Measurements from ENCODE around the gene PLXNB2. TPM values are rescaled to one million over a fixed set of nuclear protein-coding genes. Genes with fewer than 3 reads are reported as not detected.

Gene PLXNB2
- polyA plus RNA-seq, 1 of the 3 experiments (the other 2 are of a cell fraction) = 108 TPM

DNA sequence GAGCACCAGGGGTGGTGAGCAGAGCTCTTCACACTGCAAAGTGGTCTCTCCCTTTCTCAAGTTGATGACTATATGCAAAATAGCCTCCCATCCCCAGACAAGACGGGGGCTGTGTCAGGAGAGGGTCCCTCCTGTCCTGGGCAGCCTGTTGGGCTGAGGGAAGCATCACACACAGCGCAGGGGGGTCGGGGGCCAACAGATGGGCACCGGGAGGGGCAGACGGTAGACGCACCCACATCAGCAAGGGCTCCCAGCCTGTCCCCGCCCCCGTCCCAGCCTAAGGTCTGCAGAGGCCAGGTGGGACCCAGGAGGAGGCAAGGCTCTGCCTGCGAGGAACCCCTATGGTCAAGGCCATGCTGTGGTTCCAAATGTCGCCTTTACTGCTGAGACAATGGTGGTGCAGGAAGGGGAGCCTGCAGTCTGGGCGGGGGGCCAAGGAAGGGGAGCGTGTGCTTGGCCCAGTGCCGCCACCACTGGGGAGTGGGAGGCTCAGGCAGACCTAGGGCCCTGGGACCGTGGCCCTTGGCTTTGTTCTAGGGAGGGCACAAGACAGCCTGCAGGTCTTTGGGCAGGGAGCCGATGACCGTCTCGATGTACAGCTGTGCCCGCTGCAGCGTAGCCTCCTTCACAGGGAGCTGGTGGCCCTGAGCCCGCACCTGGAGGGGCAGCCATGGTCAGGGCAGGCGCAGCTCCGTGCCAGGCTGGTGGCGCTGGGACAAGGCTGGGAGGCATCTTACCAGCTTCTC, 4.3 kb upstream of the PLXNB2 start:
- Histone ChIP-seq H3K9me3 (no peaks in the 10 kb centered on the region), H3K79me2 (ENCODE audit: insufficient read depth) (peaks cover 2% of the 10 kb centered on the region), H4K20me1 (ENCODE audit: insufficient read depth) (no peaks in the 10 kb centered on the region), H3K27me3 (ENCODE audit: insufficient read depth) (no peaks in the 10 kb centered on the region), H3K4me3 (ENCODE audit: low read depth in 2 of 2, low read length in 1 of 2) (no peak overlapping the region), H2AFZ (ENCODE audit: low read depth) (no peak overlapping the region), H3K9ac (no peak overlapping the region), H3K9me2 (no peaks in the 10 kb centered on the region), H3K27ac (ENCODE audit: low read depth in 2 of 2, low read length in 1 of 2) (no peak overlapping the region), H3K4me1 (ENCODE audit: control insufficient read depth in 1 of 2, insufficient read depth in 2 of 2, low read depth in 1 of 2, low read length in 1 of 2) (peaks cover 4 to 11% of the 10 kb centered on the region in 2 experiments; a peak in 2 of 4 replicates), H3K36me3 (replicated peaks in 1 of 2; ENCODE audit: control insufficient read depth in 1 of 2, insufficient read depth in 2 of 2, low read length in 1 of 2) (no peaks in the 10 kb centered on the region), H3F3A (replicated peaks; ENCODE audit: insufficient read depth) (peaks cover 10% of the 10 kb centered on the region), H3K4me2 (no peak overlapping the region)
- POLR2A ChIA-PET = no interaction called here
- TF ChIP-seq CHD2 (IDR thresholded peaks at IDR 0.05; ENCODE audit: low read length, partially characterized antibody) (no peak), MEF2A (IDR thresholded peaks at IDR 0.05; ENCODE audit: borderline replicate concordance, low read depth) (no peak), ELF1 (IDR thresholded peaks at IDR 0.05) (no peak), YY1 (IDR thresholded peaks at IDR 0.05; ENCODE audit: low read depth) (no peak)
- TF ChIP-seq, protein P1, sequence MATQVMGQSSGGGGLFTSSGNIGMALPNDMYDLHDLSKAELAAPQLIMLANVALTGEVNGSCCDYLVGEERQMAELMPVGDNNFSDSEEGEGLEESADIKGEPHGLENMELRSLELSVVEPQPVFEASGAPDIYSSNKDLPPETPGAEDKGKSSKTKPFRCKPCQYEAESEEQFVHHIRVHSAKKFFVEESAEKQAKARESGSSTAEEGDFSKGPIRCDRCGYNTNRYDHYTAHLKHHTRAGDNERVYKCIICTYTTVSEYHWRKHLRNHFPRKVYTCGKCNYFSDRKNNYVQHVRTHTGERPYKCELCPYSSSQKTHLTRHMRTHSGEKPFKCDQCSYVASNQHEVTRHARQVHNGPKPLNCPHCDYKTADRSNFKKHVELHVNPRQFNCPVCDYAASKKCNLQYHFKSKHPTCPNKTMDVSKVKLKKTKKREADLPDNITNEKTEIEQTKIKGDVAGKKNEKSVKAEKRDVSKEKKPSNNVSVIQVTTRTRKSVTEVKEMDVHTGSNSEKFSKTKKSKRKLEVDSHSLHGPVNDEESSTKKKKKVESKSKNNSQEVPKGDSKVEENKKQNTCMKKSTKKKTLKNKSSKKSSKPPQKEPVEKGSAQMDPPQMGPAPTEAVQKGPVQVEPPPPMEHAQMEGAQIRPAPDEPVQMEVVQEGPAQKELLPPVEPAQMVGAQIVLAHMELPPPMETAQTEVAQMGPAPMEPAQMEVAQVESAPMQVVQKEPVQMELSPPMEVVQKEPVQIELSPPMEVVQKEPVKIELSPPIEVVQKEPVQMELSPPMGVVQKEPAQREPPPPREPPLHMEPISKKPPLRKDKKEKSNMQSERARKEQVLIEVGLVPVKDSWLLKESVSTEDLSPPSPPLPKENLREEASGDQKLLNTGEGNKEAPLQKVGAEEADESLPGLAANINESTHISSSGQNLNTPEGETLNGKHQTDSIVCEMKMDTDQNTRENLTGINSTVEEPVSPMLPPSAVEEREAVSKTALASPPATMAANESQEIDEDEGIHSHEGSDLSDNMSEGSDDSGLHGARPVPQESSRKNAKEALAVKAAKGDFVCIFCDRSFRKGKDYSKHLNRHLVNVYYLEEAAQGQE (IDR thresholded peaks at IDR 0.05; ENCODE audit: low read depth, low read length) = no peak
- TF ChIP-seq, protein P2, sequence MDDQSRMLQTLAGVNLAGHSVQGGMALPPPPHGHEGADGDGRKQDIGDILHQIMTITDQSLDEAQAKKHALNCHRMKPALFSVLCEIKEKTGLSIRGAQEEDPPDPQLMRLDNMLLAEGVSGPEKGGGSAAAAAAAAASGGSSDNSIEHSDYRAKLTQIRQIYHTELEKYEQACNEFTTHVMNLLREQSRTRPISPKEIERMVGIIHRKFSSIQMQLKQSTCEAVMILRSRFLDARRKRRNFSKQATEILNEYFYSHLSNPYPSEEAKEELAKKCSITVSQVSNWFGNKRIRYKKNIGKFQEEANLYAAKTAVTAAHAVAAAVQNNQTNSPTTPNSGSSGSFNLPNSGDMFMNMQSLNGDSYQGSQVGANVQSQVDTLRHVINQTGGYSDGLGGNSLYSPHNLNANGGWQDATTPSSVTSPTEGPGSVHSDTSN (IDR thresholded peaks at IDR 0.05) = no peak
- 90% methylated on average over 4 of the region's 23 CpGs for WGBS (ENCODE audit: low lambda C conversion rate)
- no peak for DNase-seq
- CTCF ChIA-PET = interaction anchor here (1.4 to 2.2 kb wide), 2 partner anchors 9 to 35 kb away, joined by 4 to 7 read pairs; no protein-coding TSS in a partner anchor

DNA sequence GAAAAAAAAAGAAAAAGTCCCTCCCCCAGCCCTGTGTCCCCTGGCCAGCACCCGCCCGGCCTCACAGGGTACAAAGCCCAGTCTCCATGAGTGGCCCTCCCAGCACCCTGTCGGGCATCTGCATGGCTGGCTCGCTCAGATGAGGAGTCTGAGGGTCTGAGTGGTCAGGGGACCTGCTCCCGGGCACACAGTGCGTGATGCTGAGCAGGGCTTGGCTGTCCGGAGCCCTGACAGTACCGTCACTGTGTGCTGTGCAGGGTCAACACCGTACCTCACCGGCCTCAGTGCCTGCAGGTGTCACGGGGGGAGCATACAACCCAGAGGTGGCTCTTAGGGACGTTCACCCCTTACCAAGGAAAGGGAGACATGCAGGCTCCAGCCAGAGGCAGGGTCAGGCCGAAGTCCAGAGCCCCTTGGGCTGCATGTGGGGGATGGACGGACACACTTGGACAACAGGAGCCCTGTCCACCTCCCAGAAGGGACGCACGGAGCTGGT, 3.6 kb upstream of the PLXNB2 start:
- Histone ChIP-seq H4K20me1 (ENCODE audit: insufficient read depth) (no peaks in the 10 kb centered on the region), H3K4me3 (ENCODE audit: low read depth in 2 of 2, low read length in 1 of 2) (no peak overlapping the region), H3K4me1 (ENCODE audit: control insufficient read depth in 1 of 2, insufficient read depth in 2 of 2, low read depth in 1 of 2, low read length in 1 of 2) (peaks cover 4 to 13% of the 10 kb centered on the region in 2 experiments; a peak in 2 of 4 replicates), H3K9ac (no peak overlapping the region), H3K27me3 (ENCODE audit: insufficient read depth) (no peaks in the 10 kb centered on the region), H3K9me3 (no peaks in the 10 kb centered on the region), H3K27ac (ENCODE audit: low read depth in 2 of 2, low read length in 1 of 2) (no peak overlapping the region), H3K36me3 (replicated peaks in 1 of 2; ENCODE audit: control insufficient read depth in 1 of 2, insufficient read depth in 2 of 2, low read length in 1 of 2) (no peaks in the 10 kb centered on the region), H3K79me2 (ENCODE audit: insufficient read depth) (peaks cover 10% of the 10 kb centered on the region), H3K9me2 (no peaks in the 10 kb centered on the region), H2AFZ (ENCODE audit: low read depth) (no peak overlapping the region), H3K4me2 (no peak overlapping the region), H3F3A (replicated peaks; ENCODE audit: insufficient read depth) (peaks cover 15% of the 10 kb centered on the region)
- ChIA-PET CTCF (interaction anchor here (2.2 kb wide), 1 partner anchor 35 kb away, joined by 7 read pairs; no protein-coding TSS in a partner anchor), POLR2A (no interaction called here)
- 91% methylated on average over 9 of the region's 16 CpGs for WGBS (ENCODE audit: low lambda C conversion rate)
- no peak for DNase-seq
- TF ChIP-seq NFIC (IDR thresholded peaks at IDR 0.05; ENCODE audit: borderline replicate concordance) (no peak), TAF1 (IDR thresholded peaks at IDR 0.05; ENCODE audit: borderline replicate concordance, low read depth, low read length) (no peak), RCOR1 (IDR thresholded peaks at IDR 0.05; ENCODE audit: low read length) (no peak), RAD21 (IDR thresholded peaks at IDR 0.05; ENCODE audit: low read length) (no peak), RXRA (IDR thresholded peaks at IDR 0.05; ENCODE audit: borderline replicate concordance, low read depth) (no peak), GATA2 (CRISPR knock-in tag; IDR thresholded peaks at IDR 0.05) (no peak), TEAD4 (IDR thresholded peaks at IDR 0.05; ENCODE audit: borderline replicate concordance, insufficient read depth) (no peak)
- TF ChIP-seq, protein P3, sequence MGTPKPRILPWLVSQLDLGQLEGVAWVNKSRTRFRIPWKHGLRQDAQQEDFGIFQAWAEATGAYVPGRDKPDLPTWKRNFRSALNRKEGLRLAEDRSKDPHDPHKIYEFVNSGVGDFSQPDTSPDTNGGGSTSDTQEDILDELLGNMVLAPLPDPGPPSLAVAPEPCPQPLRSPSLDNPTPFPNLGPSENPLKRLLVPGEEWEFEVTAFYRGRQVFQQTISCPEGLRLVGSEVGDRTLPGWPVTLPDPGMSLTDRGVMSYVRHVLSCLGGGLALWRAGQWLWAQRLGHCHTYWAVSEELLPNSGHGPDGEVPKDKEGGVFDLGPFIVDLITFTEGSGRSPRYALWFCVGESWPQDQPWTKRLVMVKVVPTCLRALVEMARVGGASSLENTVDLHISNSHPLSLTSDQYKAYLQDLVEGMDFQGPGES (IDR thresholded peaks at IDR 0.05; ENCODE audit: low read depth, low read length) = no peak
- TF ChIP-seq, protein P4, sequence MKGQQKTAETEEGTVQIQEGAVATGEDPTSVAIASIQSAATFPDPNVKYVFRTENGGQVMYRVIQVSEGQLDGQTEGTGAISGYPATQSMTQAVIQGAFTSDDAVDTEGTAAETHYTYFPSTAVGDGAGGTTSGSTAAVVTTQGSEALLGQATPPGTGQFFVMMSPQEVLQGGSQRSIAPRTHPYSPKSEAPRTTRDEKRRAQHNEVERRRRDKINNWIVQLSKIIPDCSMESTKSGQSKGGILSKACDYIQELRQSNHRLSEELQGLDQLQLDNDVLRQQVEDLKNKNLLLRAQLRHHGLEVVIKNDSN (IDR thresholded peaks at IDR 0.05; ENCODE audit: borderline replicate concordance, low read depth) = no peak
- TF ChIP-seq, protein P5, sequence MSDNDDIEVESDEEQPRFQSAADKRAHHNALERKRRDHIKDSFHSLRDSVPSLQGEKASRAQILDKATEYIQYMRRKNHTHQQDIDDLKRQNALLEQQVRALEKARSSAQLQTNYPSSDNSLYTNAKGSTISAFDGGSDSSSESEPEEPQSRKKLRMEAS (IDR thresholded peaks at IDR 0.05; ENCODE audit: low read depth) = no peak

Data from SK-N-SH (cell line).